ENCODE data around the gene CAMK1D.

GRCh38 chr10:12480440-12480839 is 131.1 kb downstream of the CAMK1D start:
- TF ChIP-seq SP4 (IDR thresholded peaks at IDR 0.05; ENCODE audit: low read length) = no peak
- TF ChIP-seq GABPA (IDR thresholded peaks at IDR 0.05; ENCODE audit: borderline replicate concordance, insufficient read depth, low read length) = no peak
- no peak for TF ChIP-seq ATF3 (IDR thresholded peaks at IDR 0.05; ENCODE audit: insufficient read depth, low read depth, low read length)
- no peak for TF ChIP-seq MAFK (IDR thresholded peaks at IDR 0.05; ENCODE audit: low read depth, low read length)
- no peak for TF ChIP-seq CTCF (IDR thresholded peaks at IDR 0.05; ENCODE audit: control extremely low read depth in 1 of 3, insufficient read depth in 1 of 3, low read depth in 1 of 3, low read length in 3 of 3)
- TF ChIP-seq POLR2AphosphoS5 (IDR thresholded peaks at IDR 0.05; ENCODE audit: low read depth, low read length) = no peak
- TF ChIP-seq POLR2A (IDR thresholded peaks at IDR 0.05; ENCODE audit: control extremely low read depth in 1 of 2, low read depth in 2 of 2, low read length in 2 of 2) = no peak
- no peak for TF ChIP-seq RAD21 (IDR thresholded peaks at IDR 0.05 in 1 of 2, conservative IDR thresholded peaks at IDR 0.05 in 1 of 2; ENCODE audit: low read depth in 2 of 2, low read length in 2 of 2)
- TF ChIP-seq TAF1 (IDR thresholded peaks at IDR 0.05; ENCODE audit: low read depth, low read length) = no peak
- no peak for TF ChIP-seq EP300 (IDR thresholded peaks at IDR 0.05; ENCODE audit: borderline replicate concordance in 1 of 2, low read depth in 2 of 2, low read length in 2 of 2)
- TF ChIP-seq CBX8 (IDR thresholded peaks at IDR 0.05; ENCODE audit: borderline replicate concordance, low read depth, low read length) = no peak
- TF ChIP-seq CHD7 (IDR thresholded peaks at IDR 0.05; ENCODE audit: insufficient replicate concordance, low read length) = no peak

Data from H1 (cell line).